Right cardiac atrium (tissue), 5 donors: ENCODE results near the gene VIPR2. TPM values are rescaled to one million over a fixed set of nuclear protein-coding genes. Genes with fewer than 3 reads are reported as not detected.
"Not testable (repeated sequence)": the region's sequence is repeated elsewhere in the genome, so short reads cannot be mapped to it uniquely, and the experiment has no call there.

Experiments used
- ATAC-seq, 2 donors: fragments of 200-7000 bp; cut with Tn5 transposase; one replicate each; pipeline versions ENCODE4 v1.8.0 to v1.9.1; 2020; ENCODE audit warnings: moderate library complexity in 2 of 2, mild to moderate bottlenecking in 1 of 2
- DNase-seq, 3 donors: peaks; one replicate each; pipeline ENCODE4 v3.0.0-alpha.2; 2020
- H3K27ac ChIP-seq: one replicate; pipeline ENCODE4 v1.5.1; 2013; ENCODE audit warnings: mild to moderate bottlenecking, low read length, control low read depth, moderate library complexity
- H3K27me3 ChIP-seq: one replicate; pipeline ENCODE4 v1.6.1; 2013; ENCODE audit not compliant: control insufficient read depth, insufficient read depth
- H3K4me1 ChIP-seq: one replicate; pipeline ENCODE4 v1.6.1; 2013; ENCODE audit warnings: low read length; ENCODE audit not compliant: control insufficient read depth, insufficient read depth
- H3K4me3 ChIP-seq: one replicate; pipeline ENCODE4 v1.5.1; 2013; ENCODE audit warnings: low read length, control low read depth
- H3K9me3 ChIP-seq: one replicate; pipeline ENCODE4 v1.6.1; 2013; ENCODE audit warnings: low read length; ENCODE audit not compliant: control insufficient read depth
- WGBS: extraction: QIAGEN DNeasy Blood & Tissue Kit; methylation state at CpG from one replicate; pipeline ENCODE4 v1.1.7; 2013; 5-methylcytosine and 5-hydroxymethylcytosine counted together
- intact Hi-C, 4 donors: fragments of 100-400 bp; cut with DNase I; formaldehyde crosslinking; loops; one replicate each; pipeline versions ENCODE4 v1.11.0 to v1.14.0; 2022 to 2023
- polyA plus RNA-seq: library from polyadenylated mRNA; stranded (reverse); fragments of 200-250 nt; gene quantifications from one replicate; pipeline ENCODE4 v1.2.3, GENCODE V29; 2013
- total RNA-seq, 4 donors: library from RNA; stranded (reverse); fragmentation: NEBNext Ultra II Directional; extraction: Animal tissue kit (Norgen Biotek cat#: 25700); gene quantifications; one replicate each; pipeline ENCODE4 v1.2.1, GENCODE V29; 2021
- donor health status: healthy with polysubstance abuse.
- donor health status: DM: no; HTN: yes; CAD: no.
- donor health status: DM: no; HTN: no; CAD: no.
- donor health status: DM: no; HTN: yes; CAD: no; lungs with severe emphysema.
- donor health status: DM: yes; HTN: yes; CAD: no.

The VIPR2 gene
- total and polyA plus RNA-seq, 5 donors: 7.3 to 13.7 (median 9.5) TPM

DNA sequence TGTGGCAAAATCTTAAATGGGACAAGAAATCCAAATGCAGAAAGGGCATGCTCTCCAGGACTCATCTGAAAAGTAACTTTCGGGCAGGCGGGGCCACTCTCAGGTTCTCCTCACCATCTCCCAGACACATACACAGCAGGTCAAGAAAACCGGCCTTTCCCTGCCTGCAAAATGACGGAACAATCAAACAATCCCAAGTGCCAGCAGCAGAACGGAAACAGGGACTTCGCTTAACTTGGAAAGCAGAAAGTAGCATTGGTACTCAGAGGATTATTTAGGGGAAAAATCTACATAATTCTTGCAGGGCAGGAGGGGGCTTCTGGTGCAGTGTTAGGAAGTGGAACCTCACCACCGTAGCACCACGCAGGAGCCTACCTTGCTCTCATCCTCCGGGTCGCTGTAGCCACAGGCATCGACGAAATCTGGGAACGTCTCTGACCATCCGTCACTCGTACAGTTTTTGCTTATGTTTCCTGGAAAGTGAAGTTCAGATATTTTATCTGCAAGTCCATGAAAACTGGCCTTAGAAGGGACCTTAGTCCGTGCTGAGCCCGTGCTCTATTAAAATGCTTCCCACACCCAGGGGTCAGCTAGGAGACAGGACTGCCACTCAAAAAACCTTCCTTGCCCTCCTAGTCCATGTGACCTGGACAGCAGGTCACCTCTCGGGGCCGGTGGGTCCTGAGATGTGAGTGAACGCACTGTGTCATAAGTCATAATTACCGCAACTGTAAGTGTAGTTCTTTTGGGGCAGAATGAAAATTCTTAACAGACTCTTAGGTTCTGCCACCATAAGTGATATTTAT lies 41.1 kb downstream of the VIPR2 start:
- Histone ChIP-seq H3K4me1 (peaks cover 3% of the 10 kb centered on the region), H3K27me3 (no peaks in the 10 kb centered on the region), H3K9me3 (no peaks in the 10 kb centered on the region), H3K4me3 (no peak overlapping the region), H3K27ac (peak overlapping the region; percentile 48)
- peak in 1 of 2 donors; percentile 7 for ATAC-seq
- DNase-seq: peak in 1 of 3 donors; percentile 20
- 73% methylated on average over 21 of the region's 21 CpGs for WGBS
- intact Hi-C loops: no loop called here

DNA sequence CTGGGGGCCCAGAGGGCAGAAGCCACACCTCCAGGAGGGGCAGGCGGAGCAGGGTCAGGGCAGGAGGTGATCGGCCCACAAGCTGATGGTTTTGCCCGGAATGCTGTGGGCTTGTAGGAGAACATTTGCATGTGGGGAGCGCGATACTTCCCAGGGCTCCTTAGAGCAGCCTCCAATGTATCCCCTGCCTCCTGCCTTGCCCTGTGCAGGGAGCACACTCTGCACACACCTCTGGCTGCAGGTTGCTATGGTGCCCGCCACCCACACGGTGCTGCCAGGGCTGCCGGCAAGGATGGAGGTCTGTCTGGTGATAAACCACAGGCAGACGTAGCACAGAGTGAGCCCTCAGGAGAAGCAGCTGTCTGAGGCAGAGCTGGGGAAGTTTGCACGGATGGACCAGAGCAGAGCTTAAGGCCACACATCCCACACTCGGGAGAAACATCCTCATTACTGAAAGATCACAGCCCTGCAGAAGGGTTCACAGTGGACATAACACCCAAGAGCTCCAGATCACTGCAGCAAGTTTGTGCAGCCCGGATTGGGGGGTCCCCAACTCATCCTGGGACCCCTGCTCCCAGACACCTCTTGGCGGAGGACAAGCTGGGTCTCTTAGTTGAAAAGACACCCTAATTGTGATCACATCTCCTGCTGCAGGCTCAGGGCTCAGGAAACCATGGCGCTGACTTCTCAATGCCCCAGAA lies 41.8 kb downstream of the VIPR2 start:
- intact Hi-C loops: no loop called here
- DNase-seq: no peak

DNA sequence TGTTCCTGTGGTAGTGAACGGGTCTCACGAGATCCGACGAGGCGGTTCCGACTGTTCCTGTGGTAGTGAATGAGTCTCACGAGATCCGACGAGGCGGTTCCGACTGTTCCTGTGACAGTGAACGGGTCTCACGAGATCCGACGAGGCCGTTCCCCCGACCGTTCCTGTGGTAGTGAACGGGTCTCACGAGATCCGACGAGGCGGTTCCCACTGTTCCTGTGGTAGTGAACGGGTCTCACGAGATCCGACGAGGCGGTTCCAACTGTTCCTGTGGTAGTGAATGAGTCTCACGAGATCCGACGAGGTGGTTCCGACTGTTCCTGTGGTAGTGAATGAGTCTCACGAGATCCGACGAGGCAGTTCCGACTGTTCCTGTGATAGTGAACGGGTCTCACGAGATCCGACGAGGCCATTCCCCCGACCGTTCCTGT lies 43.0 kb downstream of the VIPR2 start:
- not testable (repeated sequence) for H3K4me1 ChIP-seq

More for the DNA sequence above, 41.8 kb downstream of the VIPR2 start:
- peaks cover 6% of the 10 kb centered on the region for H3K4me1 ChIP-seq
- WGBS: 84% methylated on average over 14 of the region's 14 CpGs
- H3K27me3 ChIP-seq: no peaks in the 10 kb centered on the region
- no peak for ATAC-seq
- no peak overlapping the region for H3K27ac ChIP-seq
- no peaks in the 10 kb centered on the region for H3K9me3 ChIP-seq
- H3K4me3 ChIP-seq: no peak overlapping the region

DNA sequence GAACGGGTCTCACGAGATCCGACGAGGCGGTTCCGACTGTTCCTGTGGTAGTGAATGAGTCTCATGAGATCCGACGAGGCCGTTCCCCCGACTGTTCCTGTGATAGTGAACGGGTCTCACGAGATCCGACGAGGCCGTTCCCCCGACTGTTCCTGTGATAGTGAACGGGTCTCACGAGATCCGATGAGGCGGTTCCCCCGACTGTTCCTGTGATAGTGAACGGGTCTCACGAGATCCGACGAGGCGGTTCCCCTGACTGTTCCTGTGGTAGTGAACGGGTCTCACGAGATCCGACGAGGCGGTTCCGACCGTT lies 43.6 kb downstream of the VIPR2 start:
- peak in 1 of 3 donors; percentile 21 for DNase-seq
- ATAC-seq, H3K4me3 ChIP-seq, H3K27me3 ChIP-seq, H3K4me1 ChIP-seq, H3K9me3 ChIP-seq, H3K27ac ChIP-seq, intact Hi-C loops: not testable (repeated sequence)
- WGBS: 97% methylated on average over 33 of the region's 33 CpGs

More for the DNA sequence above, 43.0 kb downstream of the VIPR2 start:
- 96% methylated on average over 42 of the region's 42 CpGs for WGBS
- H3K27ac ChIP-seq, H3K9me3 ChIP-seq, H3K4me3 ChIP-seq, intact Hi-C loops, ATAC-seq, H3K27me3 ChIP-seq: not testable (repeated sequence)
- DNase-seq: peak in 1 of 3 donors; percentile 32

DNA sequence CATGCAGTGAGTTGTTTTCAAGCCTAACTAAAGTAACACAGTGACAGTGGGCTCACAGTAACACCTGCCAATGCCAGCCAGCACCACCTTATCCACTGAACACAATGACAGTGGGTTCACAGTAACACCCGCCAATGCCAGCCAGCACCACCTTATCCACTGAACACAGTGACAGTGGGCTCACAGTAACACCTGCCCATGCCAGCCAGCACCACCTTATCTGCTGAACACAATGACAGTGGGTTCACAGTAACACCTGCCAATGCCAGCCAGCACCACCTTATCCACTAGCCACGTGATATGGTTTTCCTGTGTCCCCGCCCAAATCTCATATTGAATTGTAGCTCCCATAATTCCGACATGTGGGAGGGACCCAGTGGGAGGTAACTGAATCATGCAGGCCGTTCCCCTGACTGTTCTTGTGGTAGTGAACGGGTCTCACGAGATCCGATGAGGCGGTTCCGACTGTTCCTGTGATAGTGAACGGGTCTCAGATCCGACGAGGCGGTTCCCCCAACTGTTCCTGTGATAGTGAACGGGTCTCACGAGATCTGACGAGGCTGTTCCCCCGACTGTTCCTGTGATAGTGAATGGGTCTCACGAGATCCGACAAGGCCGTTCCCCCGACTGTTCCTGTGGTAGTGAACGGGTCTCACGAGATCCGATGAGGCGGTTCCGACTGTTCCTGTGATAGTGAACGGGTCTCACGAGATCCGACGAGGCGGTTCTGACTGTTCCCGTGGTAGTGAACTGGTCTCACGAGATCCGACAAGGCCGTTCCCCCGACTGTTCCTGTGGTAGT lies 44.2 kb downstream of the VIPR2 start:
- H3K27ac ChIP-seq, H3K4me1 ChIP-seq, ATAC-seq, H3K27me3 ChIP-seq, H3K9me3 ChIP-seq, H3K4me3 ChIP-seq, intact Hi-C loops: not testable (repeated sequence)
- peak in 1 of 3 donors; percentile 51 for DNase-seq
- 96% methylated on average over 37 of the region's 37 CpGs for WGBS

DNA sequence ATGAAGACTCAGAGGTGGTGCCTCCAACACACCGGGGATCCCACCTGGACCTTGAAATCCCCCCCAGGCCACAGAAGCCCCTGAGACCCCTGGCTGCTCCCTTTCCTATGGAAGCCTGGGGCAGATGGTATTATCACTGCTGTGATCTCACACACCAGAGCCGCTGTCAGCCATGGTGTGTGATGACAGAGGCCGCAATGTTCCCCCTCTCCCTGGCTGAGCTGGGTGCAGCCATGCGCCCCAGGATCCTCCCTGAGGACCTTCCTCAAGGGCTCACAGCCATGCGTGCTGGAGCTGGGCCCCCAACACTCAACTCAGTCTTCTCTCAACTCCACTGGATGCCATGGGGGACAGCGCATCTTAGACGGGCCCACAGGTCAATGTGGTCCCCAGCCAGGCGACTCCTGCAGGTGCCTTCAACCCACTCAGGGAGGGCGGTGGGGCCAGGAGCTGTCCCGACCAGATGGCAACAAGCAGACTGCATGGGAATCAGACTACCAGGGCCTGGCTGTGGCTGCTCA lies 44.9 kb downstream of the VIPR2 start:
- Histone ChIP-seq H3K27ac (peak overlapping the region; percentile 55), H3K4me3 (no peak overlapping the region), H3K9me3 (no peaks in the 10 kb centered on the region), H3K27me3 (no peaks in the 10 kb centered on the region), H3K4me1 (peaks cover 10% of the 10 kb centered on the region)
- no peak for ATAC-seq
- peak in 1 of 3 donors; percentile 30 for DNase-seq
- intact Hi-C loops: no loop called here
- WGBS: 94% methylated on average over 10 of the region's 10 CpGs

DNA sequence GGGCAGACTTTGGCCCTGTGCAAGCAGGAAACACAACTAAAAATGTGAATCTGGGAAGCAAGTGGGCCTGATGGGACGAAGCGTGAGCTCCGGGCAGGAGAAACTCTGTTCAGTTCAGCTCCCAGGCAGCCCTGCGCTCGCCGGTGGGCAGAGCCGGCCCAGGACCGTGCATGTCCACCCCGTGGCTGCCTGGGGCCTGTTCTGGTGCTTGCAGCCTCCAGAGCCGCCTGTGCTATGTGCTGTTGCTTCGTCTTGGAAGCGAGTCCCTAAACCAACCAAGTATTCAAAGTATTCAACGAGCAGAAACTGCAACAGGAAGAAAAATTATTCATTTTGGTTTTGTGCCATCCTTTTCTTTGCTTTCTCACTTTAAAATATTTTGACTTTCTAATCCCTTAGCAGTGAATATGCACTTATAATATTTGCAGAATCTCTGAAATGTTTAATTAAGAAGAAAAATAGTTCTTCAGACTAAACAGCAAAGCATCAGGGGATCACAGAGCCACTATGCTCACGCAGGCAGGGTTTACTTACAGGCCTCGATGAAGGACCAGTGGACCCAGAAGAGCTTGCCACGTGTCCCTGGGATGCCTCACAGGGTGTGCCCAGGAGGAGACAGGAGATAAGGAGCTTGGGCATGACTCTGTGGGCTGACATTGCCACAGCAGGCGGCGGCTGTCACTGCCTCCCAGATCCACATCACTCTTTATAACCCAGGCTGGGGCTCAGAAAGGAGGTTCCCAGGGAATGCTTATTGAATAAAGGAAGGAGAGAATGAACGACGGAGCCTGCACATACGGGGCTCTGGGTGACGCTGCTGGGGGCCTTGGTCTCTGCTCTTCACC lies 45.6 kb downstream of the VIPR2 start:
- H3K9me3 ChIP-seq: no peaks in the 10 kb centered on the region
- peak overlapping the region; percentile 92 for H3K27ac ChIP-seq
- intact Hi-C loops: no loop called here
- DNase-seq: peak in 2 of 3 donors; percentile 77 to 83
- peaks cover 10% of the 10 kb centered on the region for H3K4me1 ChIP-seq
- no peak overlapping the region for H3K4me3 ChIP-seq
- ATAC-seq: peak in 1 of 2 donors; percentile 49
- H3K27me3 ChIP-seq: no peaks in the 10 kb centered on the region
- 53% methylated on average over 22 of the region's 22 CpGs for WGBS

DNA sequence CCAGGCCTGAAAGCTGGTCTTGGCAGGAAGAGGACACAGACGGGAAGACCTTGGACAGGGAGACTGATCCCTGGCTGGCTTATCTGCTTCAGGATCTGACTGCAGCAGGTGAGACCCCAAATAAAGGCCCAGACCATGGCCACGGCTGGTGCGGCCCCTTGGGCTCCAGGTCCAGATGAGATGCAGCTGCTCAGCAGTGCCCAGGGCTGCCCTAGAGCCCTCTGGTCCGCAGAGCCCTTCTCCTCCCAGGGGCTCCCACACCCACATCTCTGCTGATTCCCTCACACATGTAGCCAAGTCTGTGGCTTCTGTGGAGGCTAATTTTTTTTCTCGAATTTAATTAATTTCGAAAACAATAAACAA lies 46.3 kb downstream of the VIPR2 start:
- no peak overlapping the region for H3K4me3 ChIP-seq
- ATAC-seq: no peak
- intact Hi-C loops: no loop called here
- H3K4me1 ChIP-seq: peaks cover 10% of the 10 kb centered on the region
- no peaks in the 10 kb centered on the region for H3K27me3 ChIP-seq
- peak overlapping the region; percentile 92 for H3K27ac ChIP-seq
- peak in 1 of 3 donors; percentile 53 for DNase-seq
- 70% methylated on average over 6 of the region's 6 CpGs for WGBS
- H3K9me3 ChIP-seq: no peaks in the 10 kb centered on the region

DNA sequence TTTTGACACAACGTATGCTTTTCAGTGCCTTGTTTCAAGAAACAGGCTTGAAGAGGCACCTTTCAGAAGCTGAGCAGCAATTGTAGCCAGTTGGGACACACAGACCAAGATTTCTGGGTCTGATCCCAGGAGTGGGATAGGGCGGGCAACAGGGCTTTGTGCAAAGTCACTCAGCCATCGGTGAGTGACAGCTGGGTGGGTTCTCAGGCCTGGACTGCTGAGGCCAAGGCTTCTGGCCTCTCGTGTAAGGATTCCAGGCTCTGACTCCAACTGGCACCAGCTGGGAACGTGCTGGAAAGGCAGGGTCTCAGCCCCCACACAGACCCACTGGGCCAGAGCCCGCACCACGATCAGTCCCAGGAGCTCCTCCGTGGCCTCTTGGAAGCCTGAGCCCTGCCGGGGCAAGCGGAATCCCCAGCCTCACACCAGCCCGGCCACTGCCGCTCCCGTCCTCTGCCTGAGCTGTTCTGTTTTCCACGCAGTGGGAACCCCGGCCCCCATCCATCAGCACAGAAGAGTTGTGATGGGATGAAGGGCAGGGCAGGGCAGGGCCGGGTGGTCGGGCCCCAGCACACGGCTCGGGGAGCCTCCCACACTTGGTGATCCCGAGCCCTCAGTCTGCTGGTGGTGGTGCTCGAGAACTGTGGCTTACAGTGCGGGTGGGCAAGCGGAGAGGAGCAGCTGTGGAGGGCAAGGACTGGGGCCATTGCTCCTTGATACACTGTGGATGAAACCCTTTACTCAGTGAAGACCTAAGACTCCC lies 46.8 kb downstream of the VIPR2 start:
- 64% methylated on average over 23 of the region's 23 CpGs for WGBS
- peaks cover 11% of the 10 kb centered on the region for H3K4me1 ChIP-seq
- peak; percentile 44 to 54 for ATAC-seq

More for the DNA sequence above, 46.8 kb downstream of the VIPR2 start:
- intact Hi-C loops: no loop called here
- Histone ChIP-seq H3K27me3 (no peaks in the 10 kb centered on the region), H3K9me3 (no peaks in the 10 kb centered on the region), H3K27ac (peak overlapping the region; percentile 92), H3K4me3 (no peak overlapping the region)
- peak in 1 of 3 donors; percentile 79 for DNase-seq
